G401 (cell line): ENCODE results near the gene EPS8L3. TPM values are rescaled to one million over a fixed set of nuclear protein-coding genes. Genes with fewer than 3 reads are reported as not detected.
"Not testable (repeated sequence)": the region's sequence is repeated elsewhere in the genome, so short reads cannot be mapped to it uniquely, and the experiment has no call there.

Source experiments
- DNase-seq: peaks from one replicate; pipeline ENCODE4 v3.0.0-alpha.2; 2015; ENCODE audit warnings: low spot score
- in situ Hi-C: cut with HindIII; loops from 2 replicates; pipeline ENCODE4 v1.10.0; 2016; ENCODE audit warnings: low sequenced_read_pairs, mixed read lengths
- total RNA-seq: library from RNA; depleted of rRNA; stranded (reverse); fragments of >200 nt; shearing (Covaris generic); gene quantifications from 2 replicates; pipeline ENCODE4 v1.2.3, GENCODE V29; 2014; rRNA removed

The EPS8L3 gene, protein sequence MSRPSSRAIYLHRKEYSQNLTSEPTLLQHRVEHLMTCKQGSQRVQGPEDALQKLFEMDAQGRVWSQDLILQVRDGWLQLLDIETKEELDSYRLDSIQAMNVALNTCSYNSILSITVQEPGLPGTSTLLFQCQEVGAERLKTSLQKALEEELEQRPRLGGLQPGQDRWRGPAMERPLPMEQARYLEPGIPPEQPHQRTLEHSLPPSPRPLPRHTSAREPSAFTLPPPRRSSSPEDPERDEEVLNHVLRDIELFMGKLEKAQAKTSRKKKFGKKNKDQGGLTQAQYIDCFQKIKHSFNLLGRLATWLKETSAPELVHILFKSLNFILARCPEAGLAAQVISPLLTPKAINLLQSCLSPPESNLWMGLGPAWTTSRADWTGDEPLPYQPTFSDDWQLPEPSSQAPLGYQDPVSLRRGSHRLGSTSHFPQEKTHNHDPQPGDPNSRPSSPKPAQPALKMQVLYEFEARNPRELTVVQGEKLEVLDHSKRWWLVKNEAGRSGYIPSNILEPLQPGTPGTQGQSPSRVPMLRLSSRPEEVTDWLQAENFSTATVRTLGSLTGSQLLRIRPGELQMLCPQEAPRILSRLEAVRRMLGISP
- not detected in 2 replicates for total RNA-seq

DNA sequence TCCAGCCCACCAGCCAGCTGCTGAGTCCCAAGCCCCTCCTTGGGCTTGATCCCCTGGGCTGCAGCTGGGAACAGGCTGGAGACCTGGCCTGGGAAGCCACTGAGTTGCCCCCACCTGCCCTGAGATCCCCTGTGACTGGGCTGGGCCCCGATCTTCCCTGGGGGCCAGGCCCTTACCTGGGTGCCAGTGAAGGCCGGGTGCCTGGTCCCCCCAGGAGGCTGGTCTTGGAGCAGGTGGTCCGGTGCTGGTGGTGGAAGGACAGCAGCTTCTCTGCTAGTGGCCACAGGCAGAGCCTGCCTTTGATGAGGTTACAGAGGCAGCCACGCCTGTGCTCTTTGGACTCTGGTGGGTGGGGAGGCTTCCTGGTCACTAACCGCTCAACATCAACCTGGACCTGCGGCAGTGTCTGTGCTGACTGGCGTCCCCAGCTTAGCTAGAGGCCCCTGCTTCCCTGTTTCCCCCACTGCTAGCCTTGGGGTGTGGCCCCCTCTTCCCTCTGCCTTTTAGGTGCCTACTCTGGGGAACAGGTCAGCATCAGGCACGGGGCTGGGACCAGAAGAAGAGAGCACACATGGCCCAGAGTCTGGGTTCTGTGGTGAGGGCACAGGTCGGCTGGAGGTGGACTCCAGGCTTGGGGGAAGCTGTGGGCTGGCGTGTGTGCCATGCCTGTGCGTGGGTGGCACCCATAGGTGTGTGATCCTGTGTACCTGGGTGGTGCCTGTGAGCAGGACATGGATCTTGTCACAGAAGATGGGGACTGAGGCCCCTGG lies at the start of gene EPS8L3:
Gene EPS8L3, minus strand, starts transcription at position 278 of the 770 bp plus-strand sequence. CDS start 2,174 bp downstream, outside the sequence.
- in situ Hi-C loops: no loop called here
- no peak for DNase-seq

- in situ Hi-C loops: no loop called here
- DNase-seq: no peak
Observed at GRCh38 chr1:109812691-109813393, 49.1 kb upstream of the EPS8L3 start.

- in situ Hi-C loops: no loop called here
- no peak for DNase-seq
Observed at GRCh38 chr1:109808703-109809102, 45.0 kb upstream of the EPS8L3 start.

GRCh38 chr1:109807822-109808680 lies 44.3 kb upstream of the EPS8L3 start:
- DNase-seq: no peak
- in situ Hi-C loops: no loop called here

GRCh38 chr1:109807402-109807801 lies 43.7 kb upstream of the EPS8L3 start:
- DNase-seq: no peak
- in situ Hi-C loops: no loop called here

GRCh38 chr1:109806733-109807400 lies 43.1 kb upstream of the EPS8L3 start:
- in situ Hi-C loops: no loop called here
- DNase-seq: no peak

- in situ Hi-C loops: no loop called here
- no peak for DNase-seq
Observed at GRCh38 chr1:109805486-109806165, 41.9 kb upstream of the EPS8L3 start.

DNA sequence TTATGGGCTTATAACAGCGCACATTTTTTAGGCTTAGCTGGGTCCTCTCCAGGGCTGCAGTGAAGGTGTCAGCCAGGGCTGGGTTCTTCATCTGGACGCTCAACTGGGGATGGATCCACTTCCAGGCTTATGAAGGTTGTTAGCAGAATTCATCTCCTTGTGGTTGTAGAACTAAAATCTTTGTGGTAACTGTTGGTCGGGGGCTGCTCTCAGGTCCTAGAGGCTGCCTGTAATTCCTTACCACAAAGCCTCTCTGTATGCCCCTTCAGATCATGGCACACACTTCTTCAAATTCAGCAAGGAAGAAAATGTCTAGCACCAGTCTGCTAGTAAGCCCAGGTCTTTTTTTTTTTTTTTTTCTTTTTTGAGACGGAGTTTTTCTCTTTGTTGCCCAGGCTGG lies 40.9 kb upstream of the EPS8L3 start:
- DNase-seq: no peak

DNA sequence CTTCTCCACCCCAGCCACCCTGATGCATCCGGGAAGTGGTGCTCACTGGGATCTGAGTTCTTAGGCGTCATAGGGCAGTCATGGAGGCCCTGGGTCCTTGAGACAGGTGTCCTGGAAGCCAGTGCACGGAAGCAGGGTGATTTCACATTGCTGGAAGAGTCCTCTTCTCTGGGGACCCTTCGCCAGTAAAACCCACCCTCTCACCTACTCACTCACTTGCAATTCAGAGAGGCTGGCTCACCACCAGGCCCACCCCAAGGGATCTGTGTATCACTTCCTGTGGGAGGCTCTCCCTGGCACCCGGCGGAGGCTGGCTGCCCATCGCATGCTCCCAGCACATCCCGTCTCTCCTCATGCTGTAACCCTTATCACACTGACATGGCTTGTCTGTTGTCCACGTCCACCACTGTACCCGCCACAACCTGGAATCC lies 40.2 kb upstream of the EPS8L3 start:
- DNase-seq: no peak
- in situ Hi-C loops: no loop called here

More for the DNA sequence above, 40.9 kb upstream of the EPS8L3 start:
- in situ Hi-C loops: no loop called here

DNA sequence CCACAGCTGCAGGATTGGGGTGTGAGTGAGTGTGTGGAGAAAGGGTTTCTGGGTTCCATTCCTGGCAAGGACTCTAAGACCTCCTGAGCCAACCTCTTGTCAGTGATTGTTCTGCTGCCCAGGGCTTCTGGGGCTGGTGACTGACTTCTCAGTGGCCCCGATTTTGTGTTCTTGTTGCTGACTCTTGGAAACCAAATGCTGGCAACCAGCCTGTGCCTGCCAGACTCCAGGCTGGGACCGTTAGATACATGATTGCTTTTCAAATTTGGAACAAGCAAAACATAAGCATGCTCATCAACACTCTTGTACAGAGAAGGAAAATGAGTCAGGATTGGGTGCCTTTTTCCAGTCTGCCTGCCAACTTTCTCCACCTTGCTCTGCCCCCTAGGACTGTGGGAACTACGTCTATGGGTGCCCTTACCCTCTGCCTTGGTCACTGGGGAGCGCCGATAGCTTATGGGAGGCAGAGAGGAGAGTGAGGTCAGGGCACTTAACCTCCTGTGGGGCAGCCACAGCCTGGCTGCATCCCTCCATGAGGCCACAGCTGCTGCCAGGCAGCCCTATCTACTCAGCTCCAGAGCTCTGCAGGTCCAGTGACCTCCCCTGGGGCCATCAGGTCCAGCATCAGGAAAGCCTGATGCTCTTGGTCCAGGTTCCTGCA lies 39.3 kb upstream of the EPS8L3 start:
- in situ Hi-C loops: no loop called here
- DNase-seq: peak; percentile 29

DNA sequence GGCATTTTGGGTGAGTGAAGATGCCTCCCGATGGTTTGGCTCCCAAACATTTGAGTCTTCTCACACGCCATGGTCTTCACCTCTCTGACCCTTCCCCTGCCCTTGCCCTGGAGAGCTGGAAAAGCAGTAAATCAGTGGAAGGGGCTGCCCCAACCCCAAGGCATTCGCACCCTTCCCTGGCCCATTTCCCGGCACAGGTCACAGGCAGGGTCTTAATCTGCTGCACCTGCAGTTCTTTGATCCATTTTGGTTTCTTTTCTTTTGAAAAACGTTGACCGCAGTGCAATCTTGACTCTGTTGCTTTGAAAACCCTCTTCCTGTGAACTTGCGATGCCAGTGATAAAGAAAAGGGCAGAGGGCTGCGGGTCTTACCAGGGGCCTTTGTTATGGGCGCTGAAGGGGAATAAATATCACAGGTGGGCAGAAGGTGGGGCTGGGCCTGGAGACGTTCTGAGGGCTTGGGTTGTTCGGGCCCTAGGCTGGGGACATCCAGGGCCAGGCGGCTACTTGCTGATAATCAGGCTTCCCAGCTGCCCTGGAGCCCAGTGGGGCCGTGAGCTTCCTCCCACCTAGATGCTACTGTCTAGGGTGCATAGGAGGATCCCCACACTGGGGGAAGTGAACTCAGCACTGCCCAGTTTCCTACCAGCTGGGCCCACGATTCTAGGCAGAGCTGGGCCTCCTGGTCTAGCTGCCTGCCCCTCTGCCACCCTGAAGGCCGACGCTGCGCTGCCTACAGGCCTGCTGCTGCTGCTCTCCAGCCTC lies 38.6 kb upstream of the EPS8L3 start:
- in situ Hi-C loops: no loop called here

GRCh38 chr1:109801791-109802135 lies 38.0 kb upstream of the EPS8L3 start:
- in situ Hi-C loops: no loop called here
- DNase-seq: no peak

More for the DNA sequence above, 38.6 kb upstream of the EPS8L3 start:
- no peak for DNase-seq

DNA sequence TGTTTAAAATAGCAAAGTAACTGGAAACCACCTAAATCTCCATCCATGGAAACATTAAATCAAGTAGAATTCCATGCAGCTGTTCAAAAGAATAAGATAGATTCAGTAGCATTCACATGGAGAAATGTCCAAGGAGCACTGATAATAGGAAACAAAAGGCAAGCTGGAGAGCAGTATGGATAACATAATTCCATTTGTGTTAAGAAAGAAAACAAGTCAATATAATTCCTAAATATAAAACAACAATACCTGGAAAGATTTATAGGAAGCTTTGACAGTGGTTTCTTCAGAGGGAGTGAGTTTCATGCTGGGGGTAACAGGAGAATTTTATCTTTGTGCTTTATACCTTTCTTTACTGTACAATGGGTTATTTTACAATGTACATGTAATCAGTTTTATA lies 36.6 kb upstream of the EPS8L3 start:
- in situ Hi-C loops: no loop called here
- no peak for DNase-seq

- in situ Hi-C loops: no loop called here
- no peak for DNase-seq
Observed at GRCh38 chr1:109799445-109799844, 35.7 kb upstream of the EPS8L3 start.

GRCh38 chr1:109797303-109797595 lies 33.5 kb upstream of the EPS8L3 start:
- DNase-seq, in situ Hi-C loops: not testable (repeated sequence)

DNA sequence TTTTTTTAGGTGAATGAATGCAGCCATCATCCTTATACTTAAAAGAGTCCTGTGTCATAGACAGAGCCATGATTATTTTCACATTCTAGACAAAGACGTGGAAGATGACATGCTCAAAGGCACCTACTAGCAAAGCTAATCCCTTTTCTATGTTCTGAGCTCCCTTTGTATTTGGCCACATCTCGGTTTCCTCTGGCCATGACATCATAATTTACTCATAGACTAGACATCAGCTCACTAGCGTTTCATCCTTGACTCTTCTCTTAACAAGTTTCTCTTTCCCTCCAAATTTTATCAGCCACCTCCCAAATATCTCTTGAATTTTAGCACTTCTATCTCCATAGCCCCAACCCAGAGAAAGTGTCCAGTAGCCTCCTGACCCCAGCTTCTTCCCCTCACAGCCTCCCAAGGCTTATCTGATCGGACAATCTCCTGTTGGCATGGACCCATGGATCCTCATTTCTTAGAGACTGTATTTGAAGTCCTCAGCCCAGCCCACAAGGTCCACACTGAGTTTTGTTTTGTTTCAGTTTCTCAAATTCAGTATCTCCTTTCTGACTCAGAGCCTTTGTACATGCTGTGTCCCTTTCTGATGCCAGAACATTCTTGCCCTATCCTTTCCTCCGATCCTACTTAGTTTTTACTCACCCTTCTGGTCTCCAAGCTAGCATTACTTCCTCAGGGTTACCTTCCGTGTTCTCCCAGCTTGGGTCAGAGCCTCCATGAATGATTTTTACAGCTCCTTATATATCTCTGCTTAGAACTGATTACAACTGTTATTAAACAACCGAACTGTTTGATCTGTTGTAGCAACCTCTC lies 33.0 kb upstream of the EPS8L3 start:
- DNase-seq: no peak
- in situ Hi-C loops: no loop called here
